ENCODE measurements around the gene GSTP1. TPM values are rescaled to one million over a fixed set of nuclear protein-coding genes. Genes with fewer than 3 reads are reported as not detected.

GSTP1 gene
- total RNA-seq, 6 donors from 2014 or later = 600 to 1,952 (median 1,144) TPM

DNA sequence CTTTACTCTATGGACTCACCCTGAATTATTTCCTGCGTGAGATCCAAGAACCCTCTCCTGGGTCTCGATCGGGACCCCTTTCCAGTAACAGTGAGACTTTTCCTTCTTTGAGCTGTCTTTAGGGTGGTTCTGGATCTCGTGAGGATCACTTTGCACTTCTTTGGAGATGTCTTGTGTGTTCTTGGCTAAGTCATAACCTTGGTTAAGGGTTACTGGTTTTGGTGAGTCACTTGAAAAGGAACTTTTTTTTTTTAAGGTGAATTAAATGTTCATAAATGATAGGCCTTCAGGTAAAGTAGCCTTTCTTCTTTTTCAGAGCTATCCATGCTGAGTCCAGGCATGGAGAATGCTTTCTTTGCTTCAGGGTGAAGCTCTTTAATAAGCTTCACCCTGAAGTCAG, 19.4 kb upstream of the GSTP1 start:
- no peaks in the 10 kb centered on the region for H3K36me3 ChIP-seq
- H3K9me3 ChIP-seq = no peaks in the 10 kb centered on the region
- no peaks in the 10 kb centered on the region for H3K27me3 ChIP-seq
- ATAC-seq (ENCODE audit: low FRiP score in 2 of 2) (no peak), DNase-seq (no peak)
- no peaks in the 10 kb centered on the region for H3K4me1 ChIP-seq
- TF ChIP-seq POLR2A (IDR thresholded peaks at IDR 0.05) = no peak
- TF ChIP-seq EP300 (IDR thresholded peaks at IDR 0.05) = no peak
- TF ChIP-seq POLR2AphosphoS5 (IDR thresholded peaks at IDR 0.05) = no peak
- TF ChIP-seq CTCF (IDR thresholded peaks at IDR 0.05) = no peak
- no peak overlapping the region for H3K4me3 ChIP-seq
- 81 to 90% methylated on average over 4 of the region's 4 CpGs for WGBS, 2 donors
- no peak overlapping the region for H3K27ac ChIP-seq

DNA sequence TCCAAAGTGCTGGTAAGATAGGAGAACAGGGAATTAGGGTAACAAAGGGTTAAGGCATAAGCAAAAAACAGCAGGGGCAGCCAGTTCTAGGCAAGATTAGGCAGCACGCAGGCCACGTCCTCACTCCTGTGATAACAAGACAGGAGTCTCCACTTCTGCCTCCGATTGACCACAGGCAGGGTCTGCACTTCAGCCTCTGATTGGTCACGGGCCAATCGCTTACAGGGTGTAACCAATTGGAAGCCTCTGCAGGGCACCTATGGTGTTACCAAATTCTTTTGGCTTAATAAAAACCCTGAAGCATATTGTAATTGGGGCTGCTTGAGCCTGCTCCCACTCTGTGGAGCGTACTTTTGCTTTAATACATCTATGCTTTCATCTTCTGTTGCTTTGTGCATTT, 12.2 kb upstream of the GSTP1 start:
- TF ChIP-seq POLR2AphosphoS5 (IDR thresholded peaks at IDR 0.05) = no peak
- TF ChIP-seq CTCF (IDR thresholded peaks at IDR 0.05) = no peak
- Histone ChIP-seq H3K9me3 (no peaks in the 10 kb centered on the region), H3K4me1 (peaks cover 0 to 5% (median 1%) of the 10 kb centered on the region in 4 donors), H3K27me3 (no peaks in the 10 kb centered on the region), H3K4me3 (no peak overlapping the region), H3K27ac (no peak overlapping the region), H3K36me3 (no peaks in the 10 kb centered on the region)
- no peak for ATAC-seq (ENCODE audit: low FRiP score in 2 of 2)
- DNase-seq = no peak
- 62 to 76% methylated on average over 6 of the region's 6 CpGs for WGBS, 2 donors

GRCh38 chr11:67572305-67572704, 11.3 kb upstream of the GSTP1 start:
- DNase-seq = no peak
- Histone ChIP-seq H3K36me3 (no peaks in the 10 kb centered on the region), H3K4me1 (peaks cover 0 to 5% (median 1%) of the 10 kb centered on the region in 4 donors), H3K9me3 (no peaks in the 10 kb centered on the region), H3K4me3 (no peak overlapping the region), H3K27me3 (no peaks in the 10 kb centered on the region), H3K27ac (no peak overlapping the region)
- WGBS, 2 donors = 22 to 23% methylated on average over 5 of the region's 5 CpGs
- TF ChIP-seq POLR2AphosphoS5 (IDR thresholded peaks at IDR 0.05) (no peak), CTCF (IDR thresholded peaks at IDR 0.05) (no peak), EP300 (IDR thresholded peaks at IDR 0.05) (no peak), POLR2A (IDR thresholded peaks at IDR 0.05) (no peak)
- ATAC-seq (ENCODE audit: low FRiP score in 2 of 2) = no peak

DNA sequence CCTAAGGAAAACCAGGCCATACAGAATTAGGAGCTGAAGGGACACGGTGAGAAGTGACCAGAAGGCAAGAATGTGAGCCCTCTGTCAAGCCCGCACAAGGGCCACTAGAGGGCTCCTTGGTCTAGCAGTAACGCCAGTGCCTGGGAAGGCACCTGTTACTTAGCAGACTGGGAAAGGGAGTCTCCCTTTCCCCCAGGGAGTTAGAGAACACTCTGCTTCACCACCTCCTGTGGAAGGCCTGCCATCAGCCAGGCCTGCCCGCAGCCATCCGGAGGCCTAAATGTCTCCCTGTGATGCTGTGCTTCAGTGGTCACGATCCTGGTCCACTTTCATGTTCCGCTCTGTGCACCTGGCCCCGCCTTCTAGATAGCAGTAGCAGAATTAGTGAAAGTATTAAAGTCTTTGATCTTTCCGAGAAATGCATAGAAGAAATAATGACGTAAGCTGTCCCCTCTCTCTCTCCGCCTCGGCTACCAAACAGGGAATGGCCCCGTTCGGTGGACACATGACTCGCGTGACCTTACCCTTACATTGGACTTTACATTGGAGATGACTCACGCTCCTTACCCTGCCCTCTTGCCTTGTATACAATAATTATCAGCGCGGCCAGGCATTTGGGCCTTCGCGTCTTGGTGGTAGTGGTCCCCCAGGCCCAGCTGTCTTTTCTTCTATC, 10.7 kb upstream of the GSTP1 start:
- 58 to 59% methylated on average over 21 of the region's 21 CpGs for WGBS, 2 donors
- Histone ChIP-seq H3K27ac (no peak overlapping the region), H3K27me3 (no peaks in the 10 kb centered on the region), H3K9me3 (no peaks in the 10 kb centered on the region), H3K4me3 (peak overlapping the region in 1 of 4 donors; percentile 23), H3K4me1 (peaks cover 0 to 5% (median 1%) of the 10 kb centered on the region in 4 donors), H3K36me3 (no peaks in the 10 kb centered on the region)
- TF ChIP-seq POLR2AphosphoS5 (IDR thresholded peaks at IDR 0.05) (no peak), CTCF (IDR thresholded peaks at IDR 0.05) (peak; percentile 59 to 79 (median 67)), POLR2A (IDR thresholded peaks at IDR 0.05) (no peak), EP300 (IDR thresholded peaks at IDR 0.05) (no peak)
- ATAC-seq (ENCODE audit: low FRiP score in 2 of 2) (no peak), DNase-seq (peak in 1 of 2 donors; percentile 85)

- Histone ChIP-seq H3K4me3 (no peak overlapping the region), H3K9me3 (no peaks in the 10 kb centered on the region), H3K36me3 (no peaks in the 10 kb centered on the region), H3K27me3 (no peaks in the 10 kb centered on the region), H3K27ac (no peak overlapping the region), H3K4me1 (peaks cover 2 to 13% (median 8%) of the 10 kb centered on the region in 4 donors)
- no peak for TF ChIP-seq EP300 (IDR thresholded peaks at IDR 0.05)
- no peak for TF ChIP-seq POLR2A (IDR thresholded peaks at IDR 0.05)
- TF ChIP-seq POLR2AphosphoS5 (IDR thresholded peaks at IDR 0.05) = no peak
- TF ChIP-seq CTCF (IDR thresholded peaks at IDR 0.05) = no peak
- DNase-seq (no peak), ATAC-seq (ENCODE audit: low FRiP score in 2 of 2) (no peak)
- WGBS, 2 donors = 38 to 73% methylated on average over 3 of the region's 3 CpGs
Measured at GRCh38 chr11:67574938-67575337, 8.7 kb upstream of the GSTP1 start.

Data from upper lobe of left lung (tissue), 6 donors.